ENCODE results near the gene ARPC1B. TPM values are rescaled to one million over a fixed set of nuclear protein-coding genes. Genes with fewer than 3 reads are reported as not detected.

Gene ARPC1B
- total and polyA plus RNA-seq, 2 of the 8 experiments (the other 6 are each of a cell fraction or from before 2014, with no cell fraction given): 64.5 to 115 TPM

DNA sequence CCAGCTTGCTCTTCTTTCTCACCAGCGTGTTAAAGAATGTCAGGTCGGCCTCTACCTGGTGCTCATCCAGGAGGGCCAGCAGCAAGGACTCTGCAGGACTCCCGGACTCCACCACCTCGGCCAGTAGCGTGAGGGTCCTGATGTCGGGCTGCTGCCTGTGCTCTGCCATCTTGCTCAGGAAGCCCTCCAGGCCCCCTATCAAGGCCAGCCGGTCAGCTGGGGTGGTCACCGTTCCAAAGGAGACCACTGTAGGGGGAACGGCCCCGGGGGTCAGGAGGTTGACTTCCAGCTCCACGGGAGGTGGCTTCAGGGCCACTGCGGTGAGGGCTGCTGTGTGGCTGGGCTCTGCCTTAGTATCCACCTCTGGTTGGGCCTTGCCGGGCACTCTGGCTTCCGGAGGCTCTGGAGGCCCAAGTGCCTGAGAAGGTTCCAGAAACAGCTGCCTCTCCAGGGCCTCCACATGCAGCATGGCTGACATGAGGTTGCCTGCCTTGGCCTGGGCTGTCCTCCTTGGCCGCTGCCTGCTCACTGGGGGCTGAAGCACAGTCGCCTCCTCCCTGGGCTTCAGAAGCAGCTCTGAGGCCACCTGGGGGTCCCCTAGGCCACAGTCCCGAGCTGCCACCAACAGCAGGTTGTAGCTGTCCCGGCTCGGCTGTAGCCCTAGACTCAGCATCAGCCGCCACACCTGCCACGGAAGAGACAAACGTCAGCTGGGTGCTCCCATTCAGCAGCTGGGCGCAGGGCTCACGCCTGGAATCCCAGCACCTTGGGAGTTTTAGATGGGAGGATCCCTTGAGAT lies 50.6 kb downstream of the ARPC1B start (continued):
- TF ChIP-seq, protein P1, sequence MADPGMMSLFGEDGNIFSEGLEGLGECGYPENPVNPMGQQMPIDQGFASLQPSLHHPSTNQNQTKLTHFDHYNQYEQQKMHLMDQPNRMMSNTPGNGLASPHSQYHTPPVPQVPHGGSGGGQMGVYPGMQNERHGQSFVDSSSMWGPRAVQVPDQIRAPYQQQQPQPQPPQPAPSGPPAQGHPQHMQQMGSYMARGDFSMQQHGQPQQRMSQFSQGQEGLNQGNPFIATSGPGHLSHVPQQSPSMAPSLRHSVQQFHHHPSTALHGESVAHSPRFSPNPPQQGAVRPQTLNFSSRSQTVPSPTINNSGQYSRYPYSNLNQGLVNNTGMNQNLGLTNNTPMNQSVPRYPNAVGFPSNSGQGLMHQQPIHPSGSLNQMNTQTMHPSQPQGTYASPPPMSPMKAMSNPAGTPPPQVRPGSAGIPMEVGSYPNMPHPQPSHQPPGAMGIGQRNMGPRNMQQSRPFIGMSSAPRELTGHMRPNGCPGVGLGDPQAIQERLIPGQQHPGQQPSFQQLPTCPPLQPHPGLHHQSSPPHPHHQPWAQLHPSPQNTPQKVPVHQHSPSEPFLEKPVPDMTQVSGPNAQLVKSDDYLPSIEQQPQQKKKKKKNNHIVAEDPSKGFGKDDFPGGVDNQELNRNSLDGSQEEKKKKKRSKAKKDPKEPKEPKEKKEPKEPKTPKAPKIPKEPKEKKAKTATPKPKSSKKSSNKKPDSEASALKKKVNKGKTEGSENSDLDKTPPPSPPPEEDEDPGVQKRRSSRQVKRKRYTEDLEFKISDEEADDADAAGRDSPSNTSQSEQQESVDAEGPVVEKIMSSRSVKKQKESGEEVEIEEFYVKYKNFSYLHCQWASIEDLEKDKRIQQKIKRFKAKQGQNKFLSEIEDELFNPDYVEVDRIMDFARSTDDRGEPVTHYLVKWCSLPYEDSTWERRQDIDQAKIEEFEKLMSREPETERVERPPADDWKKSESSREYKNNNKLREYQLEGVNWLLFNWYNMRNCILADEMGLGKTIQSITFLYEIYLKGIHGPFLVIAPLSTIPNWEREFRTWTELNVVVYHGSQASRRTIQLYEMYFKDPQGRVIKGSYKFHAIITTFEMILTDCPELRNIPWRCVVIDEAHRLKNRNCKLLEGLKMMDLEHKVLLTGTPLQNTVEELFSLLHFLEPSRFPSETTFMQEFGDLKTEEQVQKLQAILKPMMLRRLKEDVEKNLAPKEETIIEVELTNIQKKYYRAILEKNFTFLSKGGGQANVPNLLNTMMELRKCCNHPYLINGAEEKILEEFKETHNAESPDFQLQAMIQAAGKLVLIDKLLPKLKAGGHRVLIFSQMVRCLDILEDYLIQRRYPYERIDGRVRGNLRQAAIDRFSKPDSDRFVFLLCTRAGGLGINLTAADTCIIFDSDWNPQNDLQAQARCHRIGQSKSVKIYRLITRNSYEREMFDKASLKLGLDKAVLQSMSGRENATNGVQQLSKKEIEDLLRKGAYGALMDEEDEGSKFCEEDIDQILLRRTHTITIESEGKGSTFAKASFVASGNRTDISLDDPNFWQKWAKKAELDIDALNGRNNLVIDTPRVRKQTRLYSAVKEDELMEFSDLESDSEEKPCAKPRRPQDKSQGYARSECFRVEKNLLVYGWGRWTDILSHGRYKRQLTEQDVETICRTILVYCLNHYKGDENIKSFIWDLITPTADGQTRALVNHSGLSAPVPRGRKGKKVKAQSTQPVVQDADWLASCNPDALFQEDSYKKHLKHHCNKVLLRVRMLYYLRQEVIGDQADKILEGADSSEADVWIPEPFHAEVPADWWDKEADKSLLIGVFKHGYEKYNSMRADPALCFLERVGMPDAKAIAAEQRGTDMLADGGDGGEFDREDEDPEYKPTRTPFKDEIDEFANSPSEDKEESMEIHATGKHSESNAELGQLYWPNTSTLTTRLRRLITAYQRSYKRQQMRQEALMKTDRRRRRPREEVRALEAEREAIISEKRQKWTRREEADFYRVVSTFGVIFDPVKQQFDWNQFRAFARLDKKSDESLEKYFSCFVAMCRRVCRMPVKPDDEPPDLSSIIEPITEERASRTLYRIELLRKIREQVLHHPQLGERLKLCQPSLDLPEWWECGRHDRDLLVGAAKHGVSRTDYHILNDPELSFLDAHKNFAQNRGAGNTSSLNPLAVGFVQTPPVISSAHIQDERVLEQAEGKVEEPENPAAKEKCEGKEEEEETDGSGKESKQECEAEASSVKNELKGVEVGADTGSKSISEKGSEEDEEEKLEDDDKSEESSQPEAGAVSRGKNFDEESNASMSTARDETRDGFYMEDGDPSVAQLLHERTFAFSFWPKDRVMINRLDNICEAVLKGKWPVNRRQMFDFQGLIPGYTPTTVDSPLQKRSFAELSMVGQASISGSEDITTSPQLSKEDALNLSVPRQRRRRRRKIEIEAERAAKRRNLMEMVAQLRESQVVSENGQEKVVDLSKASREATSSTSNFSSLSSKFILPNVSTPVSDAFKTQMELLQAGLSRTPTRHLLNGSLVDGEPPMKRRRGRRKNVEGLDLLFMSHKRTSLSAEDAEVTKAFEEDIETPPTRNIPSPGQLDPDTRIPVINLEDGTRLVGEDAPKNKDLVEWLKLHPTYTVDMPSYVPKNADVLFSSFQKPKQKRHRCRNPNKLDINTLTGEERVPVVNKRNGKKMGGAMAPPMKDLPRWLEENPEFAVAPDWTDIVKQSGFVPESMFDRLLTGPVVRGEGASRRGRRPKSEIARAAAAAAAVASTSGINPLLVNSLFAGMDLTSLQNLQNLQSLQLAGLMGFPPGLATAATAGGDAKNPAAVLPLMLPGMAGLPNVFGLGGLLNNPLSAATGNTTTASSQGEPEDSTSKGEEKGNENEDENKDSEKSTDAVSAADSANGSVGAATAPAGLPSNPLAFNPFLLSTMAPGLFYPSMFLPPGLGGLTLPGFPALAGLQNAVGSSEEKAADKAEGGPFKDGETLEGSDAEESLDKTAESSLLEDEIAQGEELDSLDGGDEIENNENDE (IDR thresholded peaks at IDR 0.05; ENCODE audit: insufficient replicate concordance, low read length): no peak
- TF ChIP-seq NRF1 (IDR thresholded peaks at IDR 0.05; ENCODE audit: low read depth, low read length) (no peak), SUZ12 (IDR thresholded peaks at IDR 0.05; ENCODE audit: low read length) (no peak)

All from H1 (cell line).